NCI-H187 (cell line): ENCODE measurements around the gene EPB41L4B.

Experiments
- DNase-seq, 2 experiments: peaks; one replicate each; lab custom pipeline; 2025; lab: John Stamatoyannopoulos, UW

EPB41L4B gene

GRCh38 chr9:109270441-109270840 is 50.4 kb downstream of the EPB41L4B start:
- no peak for DNase-seq

GRCh38 chr9:109269839-109270238 is 51.0 kb downstream of the EPB41L4B start:
- no peak for DNase-seq

- no peak for DNase-seq
Measured at GRCh38 chr9:109269081-109269480, 51.8 kb downstream of the EPB41L4B start.

GRCh38 chr9:109267555-109267954 is 53.3 kb downstream of the EPB41L4B start:
- DNase-seq: no peak

GRCh38 chr9:109264877-109265587 is 55.8 kb downstream of the EPB41L4B start:
- DNase-seq: peak; percentile 12 to 32

GRCh38 chr9:109263358-109263757 is 57.5 kb downstream of the EPB41L4B start:
- DNase-seq: no peak

- DNase-seq: peak; percentile 23 to 57
Measured at GRCh38 chr9:109258481-109259302, 62.2 kb downstream of the EPB41L4B start.

GRCh38 chr9:109256336-109256735 is 64.5 kb downstream of the EPB41L4B start:
- DNase-seq: no peak

GRCh38 chr9:109255394-109255793 is 65.5 kb downstream of the EPB41L4B start:
- no peak for DNase-seq

- DNase-seq: no peak
Measured at GRCh38 chr9:109254317-109254716, 66.5 kb downstream of the EPB41L4B start.

- no peak for DNase-seq
Measured at GRCh38 chr9:109253637-109254284, 67.1 kb downstream of the EPB41L4B start.

GRCh38 chr9:109253241-109253636 is 67.6 kb downstream of the EPB41L4B start:
- no peak for DNase-seq

GRCh38 chr9:109252291-109252690 is 68.6 kb downstream of the EPB41L4B start:
- no peak for DNase-seq

GRCh38 chr9:109251776-109252106 is 69.1 kb downstream of the EPB41L4B start:
- no peak for DNase-seq

GRCh38 chr9:109251080-109251775 is 69.6 kb downstream of the EPB41L4B start:
- DNase-seq: peak; percentile 5 to 60

GRCh38 chr9:109250771-109251079 is 70.1 kb downstream of the EPB41L4B start:
- no peak for DNase-seq

GRCh38 chr9:109250311-109250741 is 70.5 kb downstream of the EPB41L4B start:
- DNase-seq: no peak

GRCh38 chr9:109249615-109250014 is 71.2 kb downstream of the EPB41L4B start:
- DNase-seq: no peak

- no peak for DNase-seq
Measured at GRCh38 chr9:109248133-109248581, 72.7 kb downstream of the EPB41L4B start.

GRCh38 chr9:109247228-109247627 is 73.6 kb downstream of the EPB41L4B start:
- no peak for DNase-seq

- no peak for DNase-seq
Measured at GRCh38 chr9:109246533-109246932, 74.3 kb downstream of the EPB41L4B start.

- DNase-seq: peak in 1 of 2 experiments; percentile 20
Measured at GRCh38 chr9:109245310-109245897, 75.5 kb downstream of the EPB41L4B start.
